ENCODE data around the gene PTPA. TPM values are rescaled to one million over a fixed set of nuclear protein-coding genes. Genes with fewer than 3 reads are reported as not detected.
A peak's percentile ranks its signal among the peaks of the same experiment; 100 is the strongest.

PTPA gene
- total and polyA plus RNA-seq, 2 experiments from 2014 or later: 60.9 to 72.3 TPM

GRCh38 chr9:129107651-129108050 lies 3.6 kb upstream of the PTPA start:
- H3K4me2 ChIP-seq: no peak overlapping the region
- H3K9me3 ChIP-seq (ENCODE audit: low read depth): no peaks in the 10 kb centered on the region
- no peak overlapping the region for H3K27ac ChIP-seq
- WGBS (ENCODE audit: low lambda C conversion rate, missing lambda C conversion rate): 87% methylated on average over 13 of the region's 13 CpGs
- peaks cover 17% of the 10 kb centered on the region for H3K79me2 ChIP-seq
- no peaks in the 10 kb centered on the region for H3K27me3 ChIP-seq
- H3K9me2 ChIP-seq (replicated peaks; ENCODE audit: insufficient read depth): no peaks in the 10 kb centered on the region
- H3K4me1 ChIP-seq (ENCODE audit: insufficient read depth): peaks cover 12% of the 10 kb centered on the region
- no peak overlapping the region for H2AFZ ChIP-seq
- no peak overlapping the region for H3K4me3 ChIP-seq
- no peaks in the 10 kb centered on the region for H4K20me1 ChIP-seq (ENCODE audit: insufficient read depth, poor library complexity, severe bottlenecking)
- no peak for DNase-seq (ENCODE audit: low spot score)
- H3K36me3 ChIP-seq (replicated peaks; ENCODE audit: insufficient read depth, low read depth): no peaks in the 10 kb centered on the region
- TF ChIP-seq EZH2phosphoT487 (IDR thresholded peaks at IDR 0.05; ENCODE audit: low read depth, severe bottlenecking, unreplicated experiment) (no peak), EZH2 (IDR thresholded peaks at IDR 0.05; ENCODE audit: borderline replicate concordance) (no peak)
- TF ChIP-seq, protein P1, sequence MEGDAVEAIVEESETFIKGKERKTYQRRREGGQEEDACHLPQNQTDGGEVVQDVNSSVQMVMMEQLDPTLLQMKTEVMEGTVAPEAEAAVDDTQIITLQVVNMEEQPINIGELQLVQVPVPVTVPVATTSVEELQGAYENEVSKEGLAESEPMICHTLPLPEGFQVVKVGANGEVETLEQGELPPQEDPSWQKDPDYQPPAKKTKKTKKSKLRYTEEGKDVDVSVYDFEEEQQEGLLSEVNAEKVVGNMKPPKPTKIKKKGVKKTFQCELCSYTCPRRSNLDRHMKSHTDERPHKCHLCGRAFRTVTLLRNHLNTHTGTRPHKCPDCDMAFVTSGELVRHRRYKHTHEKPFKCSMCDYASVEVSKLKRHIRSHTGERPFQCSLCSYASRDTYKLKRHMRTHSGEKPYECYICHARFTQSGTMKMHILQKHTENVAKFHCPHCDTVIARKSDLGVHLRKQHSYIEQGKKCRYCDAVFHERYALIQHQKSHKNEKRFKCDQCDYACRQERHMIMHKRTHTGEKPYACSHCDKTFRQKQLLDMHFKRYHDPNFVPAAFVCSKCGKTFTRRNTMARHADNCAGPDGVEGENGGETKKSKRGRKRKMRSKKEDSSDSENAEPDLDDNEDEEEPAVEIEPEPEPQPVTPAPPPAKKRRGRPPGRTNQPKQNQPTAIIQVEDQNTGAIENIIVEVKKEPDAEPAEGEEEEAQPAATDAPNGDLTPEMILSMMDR (IDR thresholded peaks at IDR 0.05; ENCODE audit: poor library complexity): no peak

- no peaks in the 10 kb centered on the region for H4K20me1 ChIP-seq (ENCODE audit: insufficient read depth, poor library complexity, severe bottlenecking)
- 90% methylated on average over 13 of the region's 13 CpGs for WGBS (ENCODE audit: low lambda C conversion rate, missing lambda C conversion rate)
- no peaks in the 10 kb centered on the region for H3K27me3 ChIP-seq
- H3K79me2 ChIP-seq: peaks cover 23% of the 10 kb centered on the region
- H3K4me3 ChIP-seq: no peak overlapping the region
- H2AFZ ChIP-seq: no peak overlapping the region
- no peaks in the 10 kb centered on the region for H3K9me3 ChIP-seq (ENCODE audit: low read depth)
- no peak overlapping the region for H3K27ac ChIP-seq
- H3K36me3 ChIP-seq (replicated peaks; ENCODE audit: insufficient read depth, low read depth): no peaks in the 10 kb centered on the region
- H3K9me2 ChIP-seq (replicated peaks; ENCODE audit: insufficient read depth): no peaks in the 10 kb centered on the region
- H3K4me1 ChIP-seq (ENCODE audit: insufficient read depth): peaks cover 16% of the 10 kb centered on the region
- no peak for DNase-seq (ENCODE audit: low spot score)
- no peak overlapping the region for H3K4me2 ChIP-seq
- TF ChIP-seq EZH2 (IDR thresholded peaks at IDR 0.05; ENCODE audit: borderline replicate concordance) (no peak), EZH2phosphoT487 (IDR thresholded peaks at IDR 0.05; ENCODE audit: low read depth, severe bottlenecking, unreplicated experiment) (no peak)
- TF ChIP-seq, protein P1 (IDR thresholded peaks at IDR 0.05; ENCODE audit: poor library complexity): no peak
Observed at GRCh38 chr9:129108083-129108804, 3.0 kb upstream of the PTPA start.

DNA sequence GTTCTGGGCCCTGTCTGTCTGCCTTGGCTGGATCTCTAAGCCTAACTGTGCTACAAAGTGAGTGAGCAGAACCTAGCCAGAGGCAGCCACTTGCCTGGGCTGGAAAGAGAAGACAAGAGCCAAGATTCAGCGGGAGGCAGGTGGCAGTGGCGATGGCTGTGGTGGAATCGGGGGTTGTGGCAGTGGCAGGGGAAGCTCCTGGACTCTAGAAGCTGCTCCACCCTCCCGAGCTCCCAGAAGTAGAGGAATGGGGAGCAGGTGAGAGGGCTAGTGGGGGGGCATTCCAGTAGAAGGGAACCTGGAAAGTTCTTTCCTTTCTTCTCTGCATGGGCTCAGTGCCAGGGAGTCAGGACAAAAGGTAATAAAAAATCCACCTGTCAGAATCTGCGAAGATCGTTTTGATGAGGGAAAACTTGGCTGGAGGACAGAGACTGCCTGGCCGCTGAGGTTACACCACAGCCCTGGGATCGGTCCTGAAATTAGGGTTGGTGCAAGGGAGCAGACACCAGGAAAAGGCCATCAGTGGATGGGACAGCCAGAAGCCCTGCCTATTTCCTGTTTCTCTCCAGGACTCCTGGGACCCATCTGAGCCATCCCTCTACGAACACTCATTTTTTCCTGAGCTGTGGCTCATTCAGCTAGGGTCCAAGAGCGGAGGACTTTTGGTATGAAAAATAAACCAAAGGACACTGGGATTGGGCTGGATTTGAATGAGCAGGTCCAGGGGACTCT lies 2.2 kb upstream of the PTPA start:
- H4K20me1 ChIP-seq (ENCODE audit: insufficient read depth, poor library complexity, severe bottlenecking): peaks cover 4% of the 10 kb centered on the region
- peak overlapping the region; percentile 99 for H3K4me2 ChIP-seq
- no peak overlapping the region for H2AFZ ChIP-seq
- no peak overlapping the region for H3K4me3 ChIP-seq
- peaks cover 30% of the 10 kb centered on the region for H3K79me2 ChIP-seq
- WGBS (ENCODE audit: low lambda C conversion rate, missing lambda C conversion rate): 90% methylated on average over 10 of the region's 10 CpGs
- TF ChIP-seq, protein P1 (IDR thresholded peaks at IDR 0.05; ENCODE audit: poor library complexity): no peak
- TF ChIP-seq EZH2 (IDR thresholded peaks at IDR 0.05; ENCODE audit: borderline replicate concordance) (no peak), EZH2phosphoT487 (IDR thresholded peaks at IDR 0.05; ENCODE audit: low read depth, severe bottlenecking, unreplicated experiment) (no peak)
- H3K9me3 ChIP-seq (ENCODE audit: low read depth): no peaks in the 10 kb centered on the region
- H3K36me3 ChIP-seq (replicated peaks; ENCODE audit: insufficient read depth, low read depth): no peaks in the 10 kb centered on the region
- H3K4me1 ChIP-seq (ENCODE audit: insufficient read depth): peaks cover 18% of the 10 kb centered on the region
- no peak for DNase-seq (ENCODE audit: low spot score)
- no peaks in the 10 kb centered on the region for H3K9me2 ChIP-seq (replicated peaks; ENCODE audit: insufficient read depth)
- no peaks in the 10 kb centered on the region for H3K27me3 ChIP-seq
- no peak overlapping the region for H3K27ac ChIP-seq

All from hepatocyte (in vitro differentiated cells).